CD8-positive, alpha-beta memory T cell (primary cell): ENCODE results near the gene LEMD3. TPM values are rescaled to one million over a fixed set of nuclear protein-coding genes. Genes with fewer than 3 reads are reported as not detected.

Experiments used
- CTCF ChIA-PET: fragments of 350-600 bp; sonication (Branson Sonifier 250); formaldehyde crosslinking; loops from one replicate; lab custom pipeline; 2021; ENCODE audit warnings: antibody characterized with exemption; lab: Charles Lee
- POLR2A ChIA-PET: fragments of 350-600 bp; sonication (Branson Sonifier 250); formaldehyde crosslinking; loops from one replicate; lab custom pipeline; 2021; ENCODE audit warnings: antibody characterized with exemption; lab: Charles Lee
- DNase-seq, 5 donors: peaks; one replicate each; pipeline versions ENCODE4 v3.0.0 to v3.0.0-alpha.2; 2020 to 2022; ENCODE audit warnings: mixed read lengths in 1 of 5
- H3K27ac ChIP-seq: one replicate; pipeline ENCODE4 v1.7.0; 2013; ENCODE audit warnings: low read depth, mild to moderate bottlenecking, low read length, moderate library complexity
- H3K27me3 ChIP-seq: 2 replicates; pipeline ENCODE4 v1.7.0; 2013; ENCODE audit warnings: low read length, mild to moderate bottlenecking; ENCODE audit not compliant: insufficient read depth, poor library complexity, severe bottlenecking
- H3K36me3 ChIP-seq: 2 replicates; pipeline ENCODE4 v1.7.0; 2013; ENCODE audit warnings: mild to moderate bottlenecking, low read length, moderate library complexity; ENCODE audit not compliant: insufficient read depth
- H3K4me1 ChIP-seq: 2 replicates; pipeline ENCODE4 v1.7.0; 2013; ENCODE audit warnings: mild to moderate bottlenecking, low read length, moderate library complexity; ENCODE audit not compliant: insufficient read depth
- H3K4me3 ChIP-seq: 2 replicates; pipeline ENCODE4 v1.7.0; 2013; ENCODE audit warnings: mild to moderate bottlenecking, low read length
- H3K9me3 ChIP-seq: 2 replicates; pipeline ENCODE4 v1.7.0; 2013; ENCODE audit warnings: mild to moderate bottlenecking, low read length
- H3K27ac Mint-ChIP-seq, 8 donors: one replicate each; pipeline ENCODE4 v1.8.0; 2020 to 2021; ENCODE audit warnings: mixed read lengths in 8 of 8, mild to moderate bottlenecking in 6 of 8, inconsistent platforms in 3 of 8, moderate library complexity in 3 of 8
- H3K27me3 Mint-ChIP-seq, 2 donors: one replicate each; pipeline ENCODE4 v1.8.0; 2020 to 2021; ENCODE audit warnings: mixed read lengths in 2 of 2, mild to moderate bottlenecking in 1 of 2, moderate library complexity in 1 of 2
- H3K36me3 Mint-ChIP-seq, 3 donors: one replicate each; pipeline ENCODE4 v1.8.0; 2020 to 2021; ENCODE audit warnings: mixed read lengths in 3 of 3, inconsistent platforms in 1 of 3, mild to moderate bottlenecking in 1 of 3
- H3K4me1 Mint-ChIP-seq, 3 donors: one replicate each; pipeline ENCODE4 v1.8.0; 2020 to 2021; ENCODE audit warnings: mixed read lengths in 3 of 3, inconsistent platforms in 1 of 3, mild to moderate bottlenecking in 1 of 3
- H3K4me3 Mint-ChIP-seq, 7 donors: one replicate each; pipeline ENCODE4 v1.8.0; 2020 to 2021; ENCODE audit warnings: mixed read lengths in 7 of 7, mild to moderate bottlenecking in 6 of 7, moderate library complexity in 4 of 7, inconsistent platforms in 2 of 7
- H3K9me3 Mint-ChIP-seq, 5 donors: one replicate each; pipeline ENCODE4 v1.8.0; 2020 to 2022; ENCODE audit warnings: mixed read lengths in 5 of 5, mild to moderate bottlenecking in 3 of 5, moderate library complexity in 2 of 5, inconsistent platforms in 1 of 5
- polyA plus RNA-seq: library from polyadenylated mRNA; unstranded; fragments of 300-500 nt; fragmentation: Illumina TruSeq; gene quantifications from one replicate; pipeline ENCODE4 v1.2.3, GENCODE V29; 2021
- total RNA-seq, 2 experiments: library from RNA; stranded (reverse); gene quantifications; one replicate each; pipeline ENCODE4 v1.2.3, GENCODE V29; 2021

LEMD3 gene
- total and polyA plus RNA-seq, 3 experiments from 2014 or later, result 26.4 to 28.0 (median 26.8) TPM

DNA sequence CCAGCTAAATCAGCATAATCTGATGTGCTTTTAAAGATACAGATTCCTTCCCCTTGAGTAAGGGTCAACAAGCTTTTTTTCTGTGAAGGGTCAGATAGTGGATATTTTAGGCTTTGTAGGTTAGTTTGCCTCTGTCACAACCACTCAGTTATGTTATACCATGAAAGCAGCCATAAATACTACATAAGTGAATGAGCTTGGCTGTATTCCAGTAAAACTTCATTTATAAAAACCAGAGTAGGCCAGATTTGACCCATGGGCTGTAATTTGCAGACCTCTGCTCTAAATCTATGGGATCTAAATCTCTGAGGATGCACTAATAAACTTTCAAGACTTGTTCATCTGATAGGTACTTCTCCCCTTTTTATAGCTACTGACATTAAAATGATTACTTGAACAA is 47.7 kb downstream of the LEMD3 start:
- no peak overlapping the region for H3K4me3 Mint-ChIP-seq
- ChIA-PET CTCF (no interaction called here), POLR2A (interaction anchor here (1.2 kb wide), 1 partner anchor 48 kb away, joined by 4 read pairs; the partner anchor contains the start of gene LEMD3)
- Histone ChIP-seq H3K9me3 (peaks cover 6% of the 10 kb centered on the region), H3K27me3 (no peaks in the 10 kb centered on the region), H3K27ac (no peak overlapping the region), H3K36me3 (peaks cover 8% of the 10 kb centered on the region), H3K4me3 (no peak overlapping the region), H3K4me1 (no peaks in the 10 kb centered on the region)
- no peaks in the 10 kb centered on the region for H3K27me3 Mint-ChIP-seq
- peaks cover 15 to 27% (median 20%) of the 10 kb centered on the region in 3 donors for H3K4me1 Mint-ChIP-seq
- DNase-seq, result no peak
- H3K36me3 Mint-ChIP-seq, result peaks cover 25 to 69% (median 35%) of the 10 kb centered on the region in 3 donors
- peaks cover 10 to 15% (median 14%) of the 10 kb centered on the region in 5 donors for H3K9me3 Mint-ChIP-seq
- peak overlapping the region in 3 of 8 donors; percentile 47 to 76 (median 48) for H3K27ac Mint-ChIP-seq

DNA sequence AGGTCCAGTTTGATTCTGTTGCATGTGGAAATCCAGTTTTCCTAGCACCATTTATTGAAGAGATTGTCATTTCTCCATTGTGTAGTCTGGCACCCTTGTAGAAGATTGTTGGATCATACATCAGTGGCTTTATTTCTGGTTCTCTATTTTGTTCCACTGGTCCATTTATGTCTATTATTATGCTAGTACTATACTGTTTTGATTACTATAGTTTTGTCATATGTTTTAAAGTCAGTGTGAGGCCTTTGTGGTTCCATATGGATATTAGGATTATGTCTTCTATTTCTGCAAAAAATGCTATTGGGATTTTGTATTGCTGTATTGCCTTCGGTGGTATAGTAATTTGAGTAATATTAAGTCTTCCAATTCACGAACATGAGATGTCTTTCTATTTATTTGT is 51.4 kb downstream of the LEMD3 start:
- H3K4me1 Mint-ChIP-seq, result peaks cover 17 to 39% (median 29%) of the 10 kb centered on the region in 3 donors
- H3K4me3 Mint-ChIP-seq, result no peak overlapping the region
- peaks cover 13 to 23% (median 20%) of the 10 kb centered on the region in 5 donors for H3K9me3 Mint-ChIP-seq
- ChIA-PET CTCF (no interaction called here), POLR2A (no interaction called here)
- H3K4me1 ChIP-seq, result no peaks in the 10 kb centered on the region
- peaks cover 6% of the 10 kb centered on the region for H3K9me3 ChIP-seq
- no peaks in the 10 kb centered on the region for H3K27me3 ChIP-seq
- H3K27me3 Mint-ChIP-seq, result no peaks in the 10 kb centered on the region
- H3K27ac Mint-ChIP-seq, result no peak overlapping the region
- H3K27ac ChIP-seq, result no peak overlapping the region
- H3K4me3 ChIP-seq, result no peak overlapping the region
- DNase-seq, result no peak
- peaks cover 8% of the 10 kb centered on the region for H3K36me3 ChIP-seq
- H3K36me3 Mint-ChIP-seq, result peaks cover 54 to 75% (median 57%) of the 10 kb centered on the region in 3 donors

DNA sequence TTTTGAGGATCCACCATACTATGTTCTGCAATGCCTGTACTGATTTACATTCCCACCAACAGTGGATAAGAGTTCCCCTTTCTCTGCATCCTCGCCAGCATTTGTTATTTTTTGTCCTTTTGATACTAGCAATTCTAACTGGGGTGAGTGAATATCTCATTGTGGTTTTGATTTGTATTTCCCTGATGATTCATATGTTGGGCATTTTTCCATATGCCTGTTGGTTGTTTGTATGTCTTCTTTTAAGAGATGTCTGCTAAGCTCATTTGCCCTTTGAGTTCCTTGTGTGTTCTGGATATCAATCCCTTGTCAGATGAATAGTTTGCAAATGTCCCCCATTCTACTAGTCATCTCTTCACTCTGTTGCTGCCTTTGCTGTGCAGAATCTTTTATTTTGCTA is 60.1 kb downstream of the LEMD3 start:
- no peaks in the 10 kb centered on the region for H3K9me3 ChIP-seq
- peaks cover 8% of the 10 kb centered on the region for H3K36me3 ChIP-seq
- H3K4me3 ChIP-seq, result no peak overlapping the region
- H3K27me3 ChIP-seq, result no peaks in the 10 kb centered on the region
- H3K9me3 Mint-ChIP-seq, result peaks cover 1 to 20% (median 16%) of the 10 kb centered on the region in 5 donors
- POLR2A ChIA-PET, result no interaction called here
- peak overlapping the region in 1 of 8 donors; percentile 33 for H3K27ac Mint-ChIP-seq
- peaks cover 0 to 2% of the 10 kb centered on the region in 2 donors for H3K27me3 Mint-ChIP-seq
- H3K36me3 Mint-ChIP-seq, result peaks cover 36 to 50% (median 43%) of the 10 kb centered on the region in 3 donors
- H3K27ac ChIP-seq, result no peak overlapping the region
- no peaks in the 10 kb centered on the region for H3K4me1 ChIP-seq
- CTCF ChIA-PET, result interaction anchor here (1.1 kb wide), 1 partner anchor 17 kb away, joined by 4 read pairs; no protein-coding TSS in a partner anchor
- no peak overlapping the region for H3K4me3 Mint-ChIP-seq
- no peak for DNase-seq
- peaks cover 30 to 46% (median 35%) of the 10 kb centered on the region in 3 donors for H3K4me1 Mint-ChIP-seq

DNA sequence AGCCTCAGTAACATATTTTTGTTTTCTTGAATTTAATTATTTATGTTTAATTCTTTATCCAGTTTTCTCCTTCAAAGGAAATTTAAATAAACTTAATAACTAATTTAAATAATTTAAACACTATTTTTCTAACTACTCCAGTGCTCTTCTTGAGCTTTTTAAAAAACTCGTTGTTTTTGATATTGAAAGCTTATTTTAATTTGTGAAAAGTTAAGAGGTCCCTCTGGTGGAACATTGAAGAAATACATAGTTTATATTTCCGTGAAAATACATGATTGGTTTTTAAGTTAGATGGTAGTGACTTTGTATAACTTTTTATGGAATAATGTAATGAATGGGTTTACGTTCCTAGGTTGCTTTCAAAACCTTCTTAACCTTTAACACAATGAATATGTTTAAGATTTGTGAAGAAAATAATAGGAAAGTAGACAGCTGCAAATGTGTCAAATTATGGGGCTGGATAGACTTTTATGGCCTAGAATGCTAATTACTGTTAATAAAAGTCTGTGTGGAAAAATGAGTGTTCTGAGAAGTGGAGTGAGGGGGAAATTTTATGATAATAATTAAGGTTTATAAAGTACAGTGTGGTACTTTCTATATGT is 63.2 kb downstream of the LEMD3 start:
- CTCF ChIA-PET, result interaction anchor here (0.8 to 1.8 kb wide), 6 partner anchors 37 to 437 kb away, joined by 3 to 9 read pairs (median 3); partner anchors contain the start of gene LEMD3
- H3K36me3 ChIP-seq, result peaks cover 8% of the 10 kb centered on the region
- H3K4me3 Mint-ChIP-seq, result peak overlapping the region in 1 of 7 donors; percentile 50
- H3K27me3 ChIP-seq, result no peaks in the 10 kb centered on the region
- H3K4me3 ChIP-seq, result no peak overlapping the region
- peak in 1 of 5 donors; percentile 10 for DNase-seq
- peaks cover 0 to 2% of the 10 kb centered on the region in 2 donors for H3K27me3 Mint-ChIP-seq
- POLR2A ChIA-PET, result interaction anchor here (0.7 kb wide), 1 partner anchor 64 kb away, joined by 3 read pairs; the partner anchor contains the start of gene LEMD3
- H3K9me3 ChIP-seq, result no peaks in the 10 kb centered on the region
- no peak overlapping the region for H3K27ac ChIP-seq
- H3K4me1 ChIP-seq, result no peaks in the 10 kb centered on the region
- H3K27ac Mint-ChIP-seq, result peak overlapping the region in 3 of 8 donors; percentile 45 to 73 (median 47)
- H3K4me1 Mint-ChIP-seq, result peaks cover 16 to 22% (median 19%) of the 10 kb centered on the region in 3 donors
- H3K9me3 Mint-ChIP-seq, result peaks cover 0 to 18% (median 16%) of the 10 kb centered on the region in 5 donors
- peaks cover 21 to 27% (median 25%) of the 10 kb centered on the region in 3 donors for H3K36me3 Mint-ChIP-seq

DNA sequence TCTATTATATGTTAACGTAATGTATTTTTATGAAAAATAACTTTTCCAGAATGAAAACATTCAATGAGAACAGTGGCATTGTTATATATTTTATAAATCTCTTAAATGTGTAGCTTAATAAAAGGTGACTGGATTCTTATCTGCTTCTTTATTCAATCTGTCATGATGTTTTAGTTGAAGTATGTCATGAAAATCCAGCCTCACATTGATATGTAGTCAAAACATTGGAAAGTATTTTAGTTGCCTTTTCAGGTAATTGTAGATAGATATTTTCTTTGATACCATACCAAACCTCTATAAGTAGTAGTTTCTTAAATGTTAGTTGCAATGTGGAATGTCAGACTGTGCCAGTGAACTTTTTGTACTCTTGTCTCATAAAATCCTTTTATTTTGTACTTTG is 67.8 kb downstream of the LEMD3 start:
- peaks cover 6 to 28% (median 9%) of the 10 kb centered on the region in 3 donors for H3K36me3 Mint-ChIP-seq
- CTCF ChIA-PET, result no interaction called here
- H3K4me1 Mint-ChIP-seq, result peaks cover 9 to 10% (median 10%) of the 10 kb centered on the region in 3 donors

DNA sequence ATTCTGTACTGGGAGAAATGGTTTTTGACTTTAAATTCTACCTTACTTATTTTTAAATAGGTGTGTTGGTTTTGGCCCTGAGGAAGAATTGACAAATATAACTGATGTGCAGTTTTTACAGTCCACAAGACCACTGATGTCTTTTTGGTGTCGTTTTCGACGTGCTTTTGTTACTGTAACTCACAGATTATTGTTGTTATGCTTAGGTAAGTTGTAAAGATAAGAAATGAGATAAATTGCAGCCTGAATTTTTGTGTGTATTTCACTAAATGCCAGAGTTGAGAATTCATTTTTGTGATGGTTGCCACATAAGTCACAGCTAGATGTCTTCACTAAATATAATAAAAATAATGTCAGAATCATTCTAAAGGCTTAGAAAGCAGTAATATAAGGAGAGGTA is 69.2 kb downstream of the LEMD3 start:
- peaks cover 0 to 4% (median 3%) of the 10 kb centered on the region in 3 donors for H3K4me1 Mint-ChIP-seq
- Histone ChIP-seq H3K4me1 (no peaks in the 10 kb centered on the region), H3K27ac (no peak overlapping the region), H3K9me3 (no peaks in the 10 kb centered on the region), H3K27me3 (no peaks in the 10 kb centered on the region), H3K36me3 (peaks cover 10% of the 10 kb centered on the region), H3K4me3 (no peak overlapping the region)
- peaks cover 8 to 42% (median 15%) of the 10 kb centered on the region in 3 donors for H3K36me3 Mint-ChIP-seq
- H3K9me3 Mint-ChIP-seq, result no peaks in the 10 kb centered on the region
- no peak overlapping the region for H3K4me3 Mint-ChIP-seq
- CTCF ChIA-PET, result no interaction called here
- no peaks in the 10 kb centered on the region for H3K27me3 Mint-ChIP-seq
- H3K27ac Mint-ChIP-seq, result peak overlapping the region in 1 of 8 donors; percentile 0
- POLR2A ChIA-PET, result no interaction called here
- no peak for DNase-seq

More for the DNA sequence above, 67.8 kb downstream of the LEMD3 start:
- H3K27ac ChIP-seq, result no peak overlapping the region
- no peak for DNase-seq
- no peaks in the 10 kb centered on the region for H3K9me3 Mint-ChIP-seq
- H3K27me3 ChIP-seq, result no peaks in the 10 kb centered on the region
- no peaks in the 10 kb centered on the region for H3K27me3 Mint-ChIP-seq
- H3K27ac Mint-ChIP-seq, result no peak overlapping the region
- no peak overlapping the region for H3K4me3 Mint-ChIP-seq
- peaks cover 6% of the 10 kb centered on the region for H3K36me3 ChIP-seq
- H3K4me3 ChIP-seq, result no peak overlapping the region
- no peaks in the 10 kb centered on the region for H3K4me1 ChIP-seq
- H3K9me3 ChIP-seq, result no peaks in the 10 kb centered on the region
- POLR2A ChIA-PET, result no interaction called here

DNA sequence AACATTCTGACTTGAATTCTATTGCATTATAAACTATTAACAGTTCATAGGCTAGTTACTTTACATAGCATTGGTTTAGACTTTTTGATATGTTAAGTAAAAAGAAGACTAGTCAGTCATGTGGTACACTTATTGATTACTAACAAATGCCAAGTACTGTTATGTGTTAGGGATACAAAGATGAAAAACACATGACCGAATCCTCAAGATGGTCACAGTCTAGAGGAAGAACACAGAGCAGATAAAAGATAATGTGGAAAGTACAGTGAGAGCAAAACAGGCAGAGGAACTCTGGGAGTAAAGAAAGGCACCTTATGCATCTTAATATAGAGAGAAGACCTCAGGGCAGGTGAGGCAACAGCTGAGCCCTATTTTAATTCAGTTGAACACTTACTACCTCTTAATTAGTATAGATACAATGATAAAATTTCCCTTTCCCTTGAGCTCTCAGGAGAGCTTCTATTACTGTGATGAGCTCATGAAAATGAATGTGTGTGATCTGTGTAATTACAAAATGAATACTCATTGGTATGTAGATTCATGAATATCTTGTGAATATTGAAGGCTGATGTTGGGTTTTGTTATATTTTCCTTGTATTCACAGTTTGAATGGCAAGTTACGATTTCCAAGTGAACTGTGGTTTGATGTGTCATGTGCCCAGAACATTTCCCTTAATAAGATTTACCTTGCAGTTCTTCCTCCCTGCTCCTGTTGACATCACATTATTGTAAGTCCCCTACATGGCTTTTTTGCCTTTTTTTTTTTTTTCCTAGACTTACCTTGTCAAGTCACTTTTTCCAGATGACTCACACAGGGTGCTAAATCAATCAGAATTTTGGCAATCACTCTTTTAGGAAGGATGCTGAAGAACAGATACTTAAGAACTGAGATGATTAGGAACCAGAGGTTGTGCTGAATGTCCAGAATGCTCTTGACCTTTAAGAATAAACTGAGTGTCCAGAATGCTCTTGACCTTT is 79.6 kb downstream of the LEMD3 start:
- no peak overlapping the region for H3K4me3 ChIP-seq
- H3K27me3 ChIP-seq, result no peaks in the 10 kb centered on the region
- Mint-ChIP-seq H3K4me3 (no peak overlapping the region), H3K4me1 (no peaks in the 10 kb centered on the region), H3K27me3 (no peaks in the 10 kb centered on the region), H3K36me3 (peaks cover 0 to 33% (median 20%) of the 10 kb centered on the region in 3 donors), H3K9me3 (no peaks in the 10 kb centered on the region), H3K27ac (no peak overlapping the region)
- H3K4me1 ChIP-seq, result no peaks in the 10 kb centered on the region
- ChIA-PET CTCF (no interaction called here), POLR2A (no interaction called here)
- H3K36me3 ChIP-seq, result peaks cover 8% of the 10 kb centered on the region
- no peaks in the 10 kb centered on the region for H3K9me3 ChIP-seq
- no peak overlapping the region for H3K27ac ChIP-seq
- DNase-seq, result no peak
